ENCODE data around the gene CENPM.

DNA sequence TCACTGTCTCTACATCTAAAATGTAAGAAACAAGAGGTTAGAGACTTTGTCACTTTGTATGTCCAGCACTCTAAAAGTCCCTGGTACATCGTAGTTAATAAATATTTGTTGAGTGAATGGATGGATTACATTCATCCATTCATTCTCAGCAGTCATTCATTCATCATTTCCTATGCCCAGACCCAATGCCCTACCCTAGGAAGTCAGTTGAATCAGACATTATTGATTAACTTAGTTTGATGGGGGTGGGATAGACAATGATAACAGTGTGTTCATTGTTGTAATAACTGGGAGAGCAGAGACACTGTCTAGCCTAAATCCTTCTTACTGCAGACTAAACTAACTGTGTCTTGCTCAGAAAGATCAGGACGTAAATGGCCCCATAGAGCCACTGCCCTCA is 1.2 kb upstream of the CENPM start:
- TF ChIP-seq, protein P1, sequence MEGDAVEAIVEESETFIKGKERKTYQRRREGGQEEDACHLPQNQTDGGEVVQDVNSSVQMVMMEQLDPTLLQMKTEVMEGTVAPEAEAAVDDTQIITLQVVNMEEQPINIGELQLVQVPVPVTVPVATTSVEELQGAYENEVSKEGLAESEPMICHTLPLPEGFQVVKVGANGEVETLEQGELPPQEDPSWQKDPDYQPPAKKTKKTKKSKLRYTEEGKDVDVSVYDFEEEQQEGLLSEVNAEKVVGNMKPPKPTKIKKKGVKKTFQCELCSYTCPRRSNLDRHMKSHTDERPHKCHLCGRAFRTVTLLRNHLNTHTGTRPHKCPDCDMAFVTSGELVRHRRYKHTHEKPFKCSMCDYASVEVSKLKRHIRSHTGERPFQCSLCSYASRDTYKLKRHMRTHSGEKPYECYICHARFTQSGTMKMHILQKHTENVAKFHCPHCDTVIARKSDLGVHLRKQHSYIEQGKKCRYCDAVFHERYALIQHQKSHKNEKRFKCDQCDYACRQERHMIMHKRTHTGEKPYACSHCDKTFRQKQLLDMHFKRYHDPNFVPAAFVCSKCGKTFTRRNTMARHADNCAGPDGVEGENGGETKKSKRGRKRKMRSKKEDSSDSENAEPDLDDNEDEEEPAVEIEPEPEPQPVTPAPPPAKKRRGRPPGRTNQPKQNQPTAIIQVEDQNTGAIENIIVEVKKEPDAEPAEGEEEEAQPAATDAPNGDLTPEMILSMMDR (IDR thresholded peaks at IDR 0.05; ENCODE audit: poor library complexity, severe bottlenecking): no peak
- TF ChIP-seq EP300 (conservative IDR thresholded peaks at IDR 0.05; ENCODE audit: poor library complexity, severe bottlenecking): no peak
- TF ChIP-seq, protein P2, sequence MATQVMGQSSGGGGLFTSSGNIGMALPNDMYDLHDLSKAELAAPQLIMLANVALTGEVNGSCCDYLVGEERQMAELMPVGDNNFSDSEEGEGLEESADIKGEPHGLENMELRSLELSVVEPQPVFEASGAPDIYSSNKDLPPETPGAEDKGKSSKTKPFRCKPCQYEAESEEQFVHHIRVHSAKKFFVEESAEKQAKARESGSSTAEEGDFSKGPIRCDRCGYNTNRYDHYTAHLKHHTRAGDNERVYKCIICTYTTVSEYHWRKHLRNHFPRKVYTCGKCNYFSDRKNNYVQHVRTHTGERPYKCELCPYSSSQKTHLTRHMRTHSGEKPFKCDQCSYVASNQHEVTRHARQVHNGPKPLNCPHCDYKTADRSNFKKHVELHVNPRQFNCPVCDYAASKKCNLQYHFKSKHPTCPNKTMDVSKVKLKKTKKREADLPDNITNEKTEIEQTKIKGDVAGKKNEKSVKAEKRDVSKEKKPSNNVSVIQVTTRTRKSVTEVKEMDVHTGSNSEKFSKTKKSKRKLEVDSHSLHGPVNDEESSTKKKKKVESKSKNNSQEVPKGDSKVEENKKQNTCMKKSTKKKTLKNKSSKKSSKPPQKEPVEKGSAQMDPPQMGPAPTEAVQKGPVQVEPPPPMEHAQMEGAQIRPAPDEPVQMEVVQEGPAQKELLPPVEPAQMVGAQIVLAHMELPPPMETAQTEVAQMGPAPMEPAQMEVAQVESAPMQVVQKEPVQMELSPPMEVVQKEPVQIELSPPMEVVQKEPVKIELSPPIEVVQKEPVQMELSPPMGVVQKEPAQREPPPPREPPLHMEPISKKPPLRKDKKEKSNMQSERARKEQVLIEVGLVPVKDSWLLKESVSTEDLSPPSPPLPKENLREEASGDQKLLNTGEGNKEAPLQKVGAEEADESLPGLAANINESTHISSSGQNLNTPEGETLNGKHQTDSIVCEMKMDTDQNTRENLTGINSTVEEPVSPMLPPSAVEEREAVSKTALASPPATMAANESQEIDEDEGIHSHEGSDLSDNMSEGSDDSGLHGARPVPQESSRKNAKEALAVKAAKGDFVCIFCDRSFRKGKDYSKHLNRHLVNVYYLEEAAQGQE (IDR thresholded peaks at IDR 0.05; ENCODE audit: borderline replicate concordance): no peak
- no peak for TF ChIP-seq POLR2AphosphoS5 (IDR thresholded peaks at IDR 0.05)
- TF ChIP-seq TAF1 (IDR thresholded peaks at IDR 0.05; ENCODE audit: low read depth): no peak
- TF ChIP-seq RAD21 (conservative IDR thresholded peaks at IDR 0.05): no peak

All from neural cell (in vitro differentiated cells).